HCT116 (cell line): ENCODE results near the gene LMNTD1. TPM values are rescaled to one million over a fixed set of nuclear protein-coding genes. Genes with fewer than 3 reads are reported as not detected.

Experiments used
- ATAC-seq: fragments of 200-7000 bp; cut with Tn5 transposase; 2 replicates; pipeline ENCODE4 v1.9.1; 2020; ENCODE audit warnings: mild to moderate bottlenecking, moderate library complexity
- BruUV-seq: library from RNA; stranded (reverse); fragments of 400-500 nt; replicated peaks from 2 replicates; lab custom pipeline; 2021; lab: Mats Ljungman, UMichigan
- CTCF ChIA-PET: fragments of 300-600 bp; sonication (Branson Sonifier 250); formaldehyde crosslinking; loops from one replicate; lab custom pipeline; 2021; ENCODE audit warnings: antibody characterized with exemption; lab: Charles Lee
- POLR2A ChIA-PET: fragments of 300-600, 350-600 bp; sonication (Branson Sonifier 250); formaldehyde crosslinking; loops from one replicate; lab custom pipeline; 2021; ENCODE audit warnings: antibody characterized with exemption; lab: Charles Lee
- RAD21 ChIA-PET, 2 experiments: fragments of 300-600 bp; sonication (Branson Sonifier 250); formaldehyde crosslinking; loops; one replicate each; lab custom pipeline; 2023; ENCODE audit warnings: low total read pairs in 2 of 2; ENCODE audit not compliant: uncharacterized antibody in 2 of 2, unreplicated experiment in 2 of 2, low non-redundant PET in 1 of 2; lab: Charles Lee
- DNase-seq: peaks from one replicate; pipeline ENCODE4 v3.0.0-alpha.2; 2010; ENCODE audit warnings: low read depth, low spot score
- H2AFZ ChIP-seq: fragments of 200-600 bp; shearing (Covaris generic), sonication (generic); 2 replicates; pipeline ENCODE4 v1.6.1; 2017; ENCODE audit warnings: low read depth, mixed run types, mixed read lengths, antibody characterized with exemption, low read length; ENCODE audit not compliant: poor library complexity, severe bottlenecking
- H3K27ac ChIP-seq: 2 replicates; pipeline ENCODE4 v1.5.1; 2012; ENCODE audit warnings: low read depth, low read length
- H3K27me3 ChIP-seq: fragments of 200-600 bp; sonication (generic); 2 replicates; pipeline ENCODE4 v1.6.1; 2016; ENCODE audit warnings: mixed run types, low read length, mixed read lengths; ENCODE audit not compliant: insufficient read depth
- H3K36me3 ChIP-seq, 2 experiments: fragments of 200-500 bp in 1 of 2; fragments of 200-600 bp in 1 of 2; sonication (Bioruptor generic) in 1 of 2; sonication (generic) in 1 of 2; 2 replicates each; pipeline versions ENCODE4 v1.5.1 to v1.6.1; 2014 to 2016; ENCODE audit warnings: low read length in 2 of 2, inconsistent platforms in 1 of 2, mixed read lengths in 1 of 2, mixed run types in 1 of 2; ENCODE audit not compliant: insufficient read depth in 2 of 2, control insufficient read depth in 1 of 2
- H3K4me1 ChIP-seq, 2 experiments: fragments of 200-600 bp in 1 of 2; sonication (generic) in 1 of 2; 2 replicates each; pipeline versions ENCODE4 v1.5.1 to v1.6.1; 2012 to 2017; ENCODE audit warnings: low read length in 2 of 2, inconsistent platforms in 1 of 2, mild to moderate bottlenecking in 1 of 2, mixed read lengths in 1 of 2, mixed run types in 1 of 2, moderate library complexity in 1 of 2; ENCODE audit not compliant: insufficient read depth in 2 of 2, control insufficient read depth in 1 of 2
- H3K4me2 ChIP-seq: fragments of 200-600 bp; sonication (generic); 2 replicates; pipeline ENCODE4 v1.6.1; 2017; ENCODE audit warnings: mixed run types, low read length, mixed read lengths
- H3K4me3 ChIP-seq, 2 experiments: fragments of 200-600 bp in 1 of 2; sonication (generic) in 1 of 2; replicated peaks in 1 of 2; 2 replicates each; pipeline ENCODE4 v1.5.1; 2011 to 2016; ENCODE audit warnings: low read length in 2 of 2, control low read depth in 1 of 2, low read depth in 1 of 2, mild to moderate bottlenecking in 1 of 2, mixed read lengths in 1 of 2, mixed run types in 1 of 2
- H3K79me2 ChIP-seq: fragments of 200-600 bp; sonication (generic); 2 replicates; pipeline ENCODE4 v1.6.1; 2017; ENCODE audit warnings: mild to moderate bottlenecking, mixed run types, low read length, moderate library complexity, mixed read lengths; ENCODE audit not compliant: insufficient read depth
- H3K9ac ChIP-seq: fragments of 200-600 bp; sonication (generic); 2 replicates; pipeline ENCODE4 v1.6.1; 2016; ENCODE audit warnings: low read length, mixed read lengths
- H3K9me2 ChIP-seq: fragments of 200-600 bp; sonication (generic), shearing (Covaris generic); 2 replicates; pipeline ENCODE4 v1.6.1; 2017; ENCODE audit warnings: mixed run types, mild to moderate bottlenecking, moderate library complexity; ENCODE audit not compliant: insufficient read depth
- H3K9me3 ChIP-seq, 2 experiments: fragments of 200-500 bp in 1 of 2; fragments of 200-600 bp in 1 of 2; sonication (Bioruptor generic) in 1 of 2; sonication (generic) in 1 of 2; 2 replicates each; pipeline ENCODE4 v1.6.1; 2014 to 2017; ENCODE audit warnings: low read length in 2 of 2, mixed read lengths in 2 of 2, inconsistent platforms in 1 of 2, low read depth in 1 of 2, mild to moderate bottlenecking in 1 of 2, mixed run types in 1 of 2, moderate library complexity in 1 of 2; ENCODE audit not compliant: control insufficient read depth in 1 of 2, insufficient read depth in 1 of 2
- H4K20me1 ChIP-seq: fragments of 200-600 bp; sonication (generic), shearing (Covaris generic); 2 replicates; pipeline ENCODE4 v1.6.1; 2017; ENCODE audit warnings: mixed run types, mild to moderate bottlenecking, moderate library complexity; ENCODE audit not compliant: insufficient read depth
- CBX3 ChIP-seq: IDR thresholded peaks from 2 replicates; pipeline ENCODE4 v1.6.1; 2012; ENCODE audit warnings: low read depth
- CEBPB ChIP-seq: IDR thresholded peaks from 2 replicates; pipeline ENCODE4 v1.6.1; 2012; ENCODE audit warnings: low read depth
- ELF1 ChIP-seq: IDR thresholded peaks from 2 replicates; pipeline ENCODE4 v1.6.1; 2012; ENCODE audit warnings: low read depth, borderline replicate concordance
- EZH2 ChIP-seq: fragments of 200-600 bp; sonication (generic); IDR thresholded peaks from 2 replicates; pipeline ENCODE4 v1.6.1; 2017; ENCODE audit warnings: antibody characterized with exemption, mixed run types
- EZH2phosphoT487 ChIP-seq: fragments of 200-600 bp; IDR thresholded peaks from 2 replicates; pipeline ENCODE4 v1.6.1; 2018; ENCODE audit warnings: antibody characterized with exemption, borderline replicate concordance
- JUND ChIP-seq: IDR thresholded peaks from 2 replicates; pipeline ENCODE4 v1.6.1; 2012
- POLR2AphosphoS5 ChIP-seq: IDR thresholded peaks from 2 replicates; pipeline ENCODE4 v1.6.1; 2011; ENCODE audit warnings: mild to moderate bottlenecking, low read depth, low read length, moderate library complexity
- RAD21 ChIP-seq: IDR thresholded peaks from 2 replicates; pipeline ENCODE4 v1.6.1; 2012; ENCODE audit warnings: low read depth, mild to moderate bottlenecking
- SIN3A ChIP-seq: IDR thresholded peaks from 2 replicates; pipeline ENCODE4 v1.6.1; 2012; ENCODE audit warnings: low read depth
- SRF ChIP-seq: IDR thresholded peaks from 2 replicates; pipeline ENCODE4 v1.6.1; 2012; ENCODE audit warnings: low read depth
- TCF7L2 ChIP-seq: IDR thresholded peaks from 2 replicates; pipeline ENCODE4 v1.7.0; 2011; ENCODE audit warnings: borderline replicate concordance, inconsistent platforms; ENCODE audit not compliant: insufficient read depth, insufficient read length; ENCODE audit errors: extremely low read depth
- YY1 ChIP-seq: IDR thresholded peaks from 2 replicates; pipeline ENCODE4 v1.6.1; 2011; ENCODE audit warnings: low read length, low read depth, moderate library complexity, mild to moderate bottlenecking; ENCODE audit not compliant: insufficient replicate concordance; ENCODE audit errors: extremely low read depth
- intact Hi-C: fragments of 100-400 bp; cut with micrococcal nuclease; formaldehyde crosslinking; loops from 2 replicates; pipeline ENCODE4 v1.10.0; 2022
- total RNA-seq: library from RNA; stranded (reverse); gene quantifications from one replicate; pipeline ENCODE4 v1.2.1, GENCODE V29; 2021; ENCODE audit not compliant: unreplicated experiment
- TF ChIP-seq, protein P1 (sequence below): IDR thresholded peaks from 2 replicates; pipeline ENCODE4 v1.6.1; 2012
- TF ChIP-seq, protein P2 (sequence below), 3 experiments: fragments of 200-600 bp in 1 of 3; sonication (generic) in 1 of 3; IDR thresholded peaks in 2 of 3; conservative IDR thresholded peaks in 1 of 3; 2 replicates each; pipeline ENCODE4 v1.5.1; 2012 to 2017; ENCODE audit warnings: low read depth in 2 of 3, low read length in 2 of 3, antibody characterized with exemption in 1 of 3, borderline replicate concordance in 1 of 3, control low read depth in 1 of 3, mild to moderate bottlenecking in 1 of 3, mixed read lengths in 1 of 3, mixed run types in 1 of 3, moderate library complexity in 1 of 3; ENCODE audit not compliant: insufficient read depth in 1 of 3
- TF ChIP-seq, protein P3 (sequence below): IDR thresholded peaks from 2 replicates; pipeline ENCODE4 v1.6.1; 2012

Gene LMNTD1
- total RNA-seq, 1 experiment from 2014 or later, result not detected

DNA sequence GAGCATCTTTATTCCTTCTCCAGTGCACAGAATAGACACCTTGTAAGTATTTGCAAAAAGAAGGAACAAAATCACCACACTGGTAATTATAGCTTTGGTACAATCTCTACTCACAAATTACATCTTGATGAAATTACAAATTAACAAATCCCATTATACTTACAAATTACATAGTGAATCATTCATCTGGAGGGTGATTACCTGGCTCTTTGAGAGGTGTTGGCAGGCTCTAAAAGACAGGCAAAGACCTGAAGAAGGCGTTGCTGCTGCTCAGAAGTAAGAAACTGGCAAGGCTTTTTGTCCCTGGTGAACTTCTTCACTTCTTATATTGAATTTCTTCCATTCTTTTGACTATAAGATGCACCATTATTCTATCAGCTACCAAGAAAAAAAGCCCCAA is 21.7 kb upstream of the LMNTD1 start:
- no peaks in the 10 kb centered on the region for H3K27me3 ChIP-seq

More for the DNA sequence above, 21.7 kb upstream of the LMNTD1 start:
- Histone ChIP-seq H3K36me3 (no peaks in the 10 kb centered on the region), H3K9me2 (no peaks in the 10 kb centered on the region), H3K4me1 (no peaks in the 10 kb centered on the region), H3K9me3 (no peaks in the 10 kb centered on the region), H4K20me1 (no peaks in the 10 kb centered on the region), H3K9ac (no peak overlapping the region), H3K4me2 (no peak overlapping the region), H3K27ac (no peak overlapping the region), H2AFZ (no peak overlapping the region), H3K79me2 (no peaks in the 10 kb centered on the region), H3K4me3 (no peak overlapping the region)
- intact Hi-C loops, result no loop called here
- no peak for ATAC-seq
- BruUV-seq, result no TSS peak
- ChIA-PET RAD21 (no interaction called here), CTCF (no interaction called here), POLR2A (no interaction called here)
- TF ChIP-seq, protein P1, sequence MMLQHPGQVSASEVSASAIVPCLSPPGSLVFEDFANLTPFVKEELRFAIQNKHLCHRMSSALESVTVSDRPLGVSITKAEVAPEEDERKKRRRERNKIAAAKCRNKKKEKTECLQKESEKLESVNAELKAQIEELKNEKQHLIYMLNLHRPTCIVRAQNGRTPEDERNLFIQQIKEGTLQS, result no peak
- TF ChIP-seq, protein P2, sequence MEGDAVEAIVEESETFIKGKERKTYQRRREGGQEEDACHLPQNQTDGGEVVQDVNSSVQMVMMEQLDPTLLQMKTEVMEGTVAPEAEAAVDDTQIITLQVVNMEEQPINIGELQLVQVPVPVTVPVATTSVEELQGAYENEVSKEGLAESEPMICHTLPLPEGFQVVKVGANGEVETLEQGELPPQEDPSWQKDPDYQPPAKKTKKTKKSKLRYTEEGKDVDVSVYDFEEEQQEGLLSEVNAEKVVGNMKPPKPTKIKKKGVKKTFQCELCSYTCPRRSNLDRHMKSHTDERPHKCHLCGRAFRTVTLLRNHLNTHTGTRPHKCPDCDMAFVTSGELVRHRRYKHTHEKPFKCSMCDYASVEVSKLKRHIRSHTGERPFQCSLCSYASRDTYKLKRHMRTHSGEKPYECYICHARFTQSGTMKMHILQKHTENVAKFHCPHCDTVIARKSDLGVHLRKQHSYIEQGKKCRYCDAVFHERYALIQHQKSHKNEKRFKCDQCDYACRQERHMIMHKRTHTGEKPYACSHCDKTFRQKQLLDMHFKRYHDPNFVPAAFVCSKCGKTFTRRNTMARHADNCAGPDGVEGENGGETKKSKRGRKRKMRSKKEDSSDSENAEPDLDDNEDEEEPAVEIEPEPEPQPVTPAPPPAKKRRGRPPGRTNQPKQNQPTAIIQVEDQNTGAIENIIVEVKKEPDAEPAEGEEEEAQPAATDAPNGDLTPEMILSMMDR (IDR thresholded peaks at IDR 0.05 in 2 of 3, conservative IDR thresholded peaks at IDR 0.05 in 1 of 3; ENCODE audit: borderline replicate concordance in 1 of 3, insufficient read depth in 1 of 3, low read depth in 2 of 3, low read length in 2 of 3), result no peak
- TF ChIP-seq YY1, result no peak
- no peak for TF ChIP-seq EZH2
- no peak for TF ChIP-seq SIN3A
- TF ChIP-seq TCF7L2, result no peak
- TF ChIP-seq JUND, result no peak
- no peak for TF ChIP-seq CEBPB
- TF ChIP-seq, protein P3, sequence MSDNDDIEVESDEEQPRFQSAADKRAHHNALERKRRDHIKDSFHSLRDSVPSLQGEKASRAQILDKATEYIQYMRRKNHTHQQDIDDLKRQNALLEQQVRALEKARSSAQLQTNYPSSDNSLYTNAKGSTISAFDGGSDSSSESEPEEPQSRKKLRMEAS, result no peak
- TF ChIP-seq CBX3, result no peak
- no peak for TF ChIP-seq EZH2phosphoT487
- TF ChIP-seq ELF1, result no peak
- no peak for TF ChIP-seq SRF
- no peak for TF ChIP-seq POLR2AphosphoS5
- TF ChIP-seq RAD21, result no peak
- no peak for DNase-seq
